NCI-H128 (cell line): ENCODE results near the gene CDK7.
"Not testable (repeated sequence)": the region's sequence is repeated elsewhere in the genome, so short reads cannot be mapped to it uniquely, and the experiment has no call there.

Experiments used
- DNase-seq: peaks from one replicate; lab custom pipeline; 2025; ENCODE audit not compliant: unreplicated experiment; lab: John Stamatoyannopoulos, UW

CDK7 gene

GRCh38 chr5:69234457-69235268 is at the start of gene CDK7:
Gene CDK7, plus strand, starts transcription at chr5:69234886. Its CDS starts 90 bp downstream, at chr5:69234976.
- DNase-seq: peak; percentile 20

GRCh38 chr5:69187342-69187741 is 47.3 kb upstream of the CDK7 start:
- no peak for DNase-seq

- DNase-seq: no peak
These were observed 45.9 kb upstream of the CDK7 start for GRCh38 chr5:69188811-69189161.

GRCh38 chr5:69189162-69190086 is 45.3 kb upstream of the CDK7 start, which contains the start of gene CENPH:
Gene CENPH, plus strand, starts transcription at chr5:69189583. Its CDS starts 52 bp downstream, at chr5:69189635.
- peak; percentile 33 for DNase-seq

- no peak for DNase-seq
These were observed 32.2 kb upstream of the CDK7 start for GRCh38 chr5:69202497-69202896.

- no peak for DNase-seq
These were observed 28.0 kb upstream of the CDK7 start for GRCh38 chr5:69206528-69207190.

- DNase-seq: no peak
These were observed 25.1 kb upstream of the CDK7 start for GRCh38 chr5:69209602-69210001.

- no peak for DNase-seq
These were observed 23.5 kb upstream of the CDK7 start for GRCh38 chr5:69211200-69211599.

- no peak for DNase-seq
These were observed 22.7 kb upstream of the CDK7 start for GRCh38 chr5:69212022-69212421.

- DNase-seq: no peak
These were observed 21.0 kb upstream of the CDK7 start for GRCh38 chr5:69213513-69214215.

GRCh38 chr5:69217151-69217511 is 17.6 kb upstream of the CDK7 start:
- no peak for DNase-seq

GRCh38 chr5:69217548-69218526 is 16.8 kb upstream of the CDK7 start:
- DNase-seq: peak; percentile 52

- DNase-seq: no peak
These were observed 14.7 kb upstream of the CDK7 start for GRCh38 chr5:69219939-69220338.

- DNase-seq: not testable (repeated sequence)
These were observed 14.3 kb upstream of the CDK7 start for GRCh38 chr5:69220371-69220770.

GRCh38 chr5:69220833-69221232 is 13.9 kb upstream of the CDK7 start:
- DNase-seq: not testable (repeated sequence)

GRCh38 chr5:69224520-69224919 is 10.2 kb upstream of the CDK7 start:
- no peak for DNase-seq

- DNase-seq: no peak
These were observed 8.8 kb upstream of the CDK7 start for GRCh38 chr5:69225860-69226259.

GRCh38 chr5:69230181-69230580 is 4.5 kb upstream of the CDK7 start:
- DNase-seq: no peak

GRCh38 chr5:69231281-69231680 is 3.4 kb upstream of the CDK7 start:
- no peak for DNase-seq

GRCh38 chr5:69231851-69232250 is 2.8 kb upstream of the CDK7 start:
- no peak for DNase-seq
